ENCODE data around the gene AFF2.
"Not testable (repeated sequence)": the region's sequence is repeated elsewhere in the genome, so short reads cannot be mapped to it uniquely, and the experiment has no call there.

AFF2 gene

GRCh38 chrX:148871422-148872160 is 371.2 kb downstream of the AFF2 start:
- DNase-seq = peak; percentile 61

GRCh38 chrX:148872161-148872535 is 371.7 kb downstream of the AFF2 start:
- DNase-seq = no peak

- no peak for DNase-seq
Observed at GRCh38 chrX:148872881-148873280, 372.5 kb downstream of the AFF2 start.

GRCh38 chrX:148874636-148875246 is 374.3 kb downstream of the AFF2 start:
- DNase-seq = no peak

- no peak for DNase-seq
Observed at GRCh38 chrX:148878371-148878770, 378.0 kb downstream of the AFF2 start.

GRCh38 chrX:148885203-148885602 is 384.8 kb downstream of the AFF2 start:
- DNase-seq = no peak

- DNase-seq = no peak
Observed at GRCh38 chrX:148893395-148893794, 393.0 kb downstream of the AFF2 start.

- DNase-seq = no peak
Observed at GRCh38 chrX:148902581-148902980, 402.2 kb downstream of the AFF2 start.

- DNase-seq = no peak
Observed at GRCh38 chrX:148903176-148903575, 402.8 kb downstream of the AFF2 start.

GRCh38 chrX:148904421-148905111 is 404.1 kb downstream of the AFF2 start:
- DNase-seq = no peak

- no peak for DNase-seq
Observed at GRCh38 chrX:148905400-148905799, 405.0 kb downstream of the AFF2 start.

- not testable (repeated sequence) for DNase-seq
Observed at GRCh38 chrX:148906628-148907027, 406.2 kb downstream of the AFF2 start.

GRCh38 chrX:148909758-148910157 is 409.3 kb downstream of the AFF2 start:
- no peak for DNase-seq

- DNase-seq = no peak
Observed at GRCh38 chrX:148913971-148914370, 413.6 kb downstream of the AFF2 start.

GRCh38 chrX:148914783-148915182 is 414.4 kb downstream of the AFF2 start:
- DNase-seq = no peak

- no peak for DNase-seq
Observed at GRCh38 chrX:148915474-148915873, 415.1 kb downstream of the AFF2 start.

- DNase-seq = no peak
Observed at GRCh38 chrX:148917441-148917840, 417.0 kb downstream of the AFF2 start.

GRCh38 chrX:148923631-148924030 is 423.2 kb downstream of the AFF2 start:
- no peak for DNase-seq

- DNase-seq = no peak
Observed at GRCh38 chrX:148926371-148926770, 426.0 kb downstream of the AFF2 start.

GRCh38 chrX:148928811-148929210 is 428.4 kb downstream of the AFF2 start:
- DNase-seq = no peak

GRCh38 chrX:148929686-148930085 is 429.3 kb downstream of the AFF2 start:
- DNase-seq = no peak

GRCh38 chrX:148930206-148930729 is 429.9 kb downstream of the AFF2 start:
- no peak for DNase-seq

- DNase-seq = no peak
Observed at GRCh38 chrX:148933881-148934280, 433.5 kb downstream of the AFF2 start.

GRCh38 chrX:148938348-148938747 is 437.9 kb downstream of the AFF2 start:
- DNase-seq = no peak

Data from left hindlimb (tissue), 1 donor.